GM23248 (cell line): ENCODE measurements around the gene ERBB4.

Experiments
- EZH2 ChIP-seq: fragments of 200-600 bp; sonication (generic); IDR thresholded peaks from 2 replicates; pipeline ENCODE4 v1.6.1; 2018; ENCODE audit warnings: antibody characterized with exemption, mild to moderate bottlenecking; ENCODE audit not compliant: insufficient read depth, poor library complexity, severe bottlenecking
- EZH2phosphoT487 ChIP-seq: fragments of 200-600 bp; sonication (generic); IDR thresholded peaks from 2 replicates; pipeline ENCODE4 v1.6.1; 2018; ENCODE audit warnings: antibody characterized with exemption, moderate library complexity, mild to moderate bottlenecking, low read depth; ENCODE audit not compliant: insufficient read depth

DNA sequence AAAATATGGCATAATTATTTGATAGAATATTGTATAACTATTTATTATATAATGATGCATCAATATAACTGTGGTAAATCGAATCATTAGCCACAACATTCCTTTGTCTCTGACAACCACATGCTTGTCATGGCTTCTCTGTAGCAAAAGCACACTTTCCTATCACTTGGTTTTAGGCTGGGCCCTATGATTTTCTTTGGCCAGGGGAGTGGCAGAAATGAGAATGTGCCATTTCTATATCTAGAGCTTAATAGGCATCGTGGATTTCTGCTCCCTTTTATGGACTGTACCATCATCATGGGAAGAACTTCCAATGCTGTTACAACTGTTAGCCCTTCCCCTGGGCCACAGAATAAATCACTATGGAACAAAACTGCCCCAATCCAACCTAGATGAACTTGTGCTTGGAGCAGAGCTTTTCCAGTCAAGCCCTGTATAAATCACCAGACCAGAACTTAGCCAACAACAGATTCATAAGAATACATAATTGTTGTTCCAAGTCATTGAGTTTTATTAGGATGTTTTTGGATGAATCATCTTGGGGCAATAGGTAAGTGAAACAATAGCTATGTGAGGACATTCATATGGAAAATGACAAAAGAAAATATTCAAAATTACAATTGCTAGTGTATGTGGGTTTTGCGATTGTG is 715.8 kb downstream of the ERBB4 start:
- TF ChIP-seq EZH2 (no peak), EZH2phosphoT487 (no peak)
